HepG2 (cell line): ENCODE data around the gene SLC15A3. TPM values are rescaled to one million over a fixed set of nuclear protein-coding genes. Genes with fewer than 3 reads are reported as not detected.

ENCODE experiments used
- GATA4 ChIP-seq: sonication (generic); IDR thresholded peaks from 2 replicates; pipeline ENCODE4 v1.6.1; 2016; ENCODE audit warnings: antibody characterized with exemption, low read depth, borderline replicate concordance
- HES4 ChIP-seq: sonication (generic); formaldehyde crosslinking; IDR thresholded peaks from 2 replicates; pipeline ENCODE4 v1.9.0; 2021; ENCODE audit warnings: mild to moderate bottlenecking, missing genetic modification reagents, borderline replicate concordance
- HOXA5 ChIP-seq: sonication (generic); formaldehyde crosslinking; IDR thresholded peaks from 2 replicates; pipeline ENCODE4 v1.4.0; 2020; ENCODE audit warnings: missing genetic modification reagents
- KLF6 ChIP-seq: IDR thresholded peaks from 2 replicates; pipeline ENCODE4 v1.8.0; 2016; ENCODE audit warnings: missing biosample characterization, missing genetic modification reagents
- MTF1 ChIP-seq: sonication (generic); formaldehyde crosslinking; IDR thresholded peaks from 2 replicates; pipeline ENCODE4 v1.5.0; 2020; ENCODE audit warnings: missing genetic modification reagents
- REPIN1 ChIP-seq: sonication (generic); formaldehyde crosslinking; IDR thresholded peaks from 2 replicates; pipeline ENCODE4 v1.8.0; 2022; ENCODE audit warnings: missing genetic modification reagents, low read depth, mild to moderate bottlenecking, borderline replicate concordance
- SRY ChIP-seq: sonication (generic); formaldehyde crosslinking; IDR thresholded peaks from 2 replicates; pipeline ENCODE4 v1.8.0; 2022; ENCODE audit warnings: mild to moderate bottlenecking, missing genetic modification reagents
- TBX3 ChIP-seq: fragments of 450-650 bp; IDR thresholded peaks from 2 replicates; pipeline ENCODE4 v1.6.1; 2017; ENCODE audit warnings: antibody characterized with exemption, mild to moderate bottlenecking, inconsistent platforms, borderline replicate concordance
- YEATS2 ChIP-seq: sonication (generic); formaldehyde crosslinking; IDR thresholded peaks from 2 replicates; pipeline ENCODE4 v1.4.0; 2020; ENCODE audit warnings: missing genetic modification reagents, borderline replicate concordance
- ZBTB8A ChIP-seq: sonication (generic); formaldehyde crosslinking; IDR thresholded peaks from 2 replicates; pipeline ENCODE4 v1.4.0; 2020; ENCODE audit warnings: mild to moderate bottlenecking, low read depth, missing genetic modification reagents, borderline replicate concordance
- ZNF160 ChIP-seq: sonication (generic); formaldehyde crosslinking; IDR thresholded peaks from 2 replicates; pipeline ENCODE4 v1.8.0; 2022; ENCODE audit warnings: mild to moderate bottlenecking, inconsistent platforms, missing genetic modification reagents
- ZNF205 ChIP-seq: IDR thresholded peaks from 2 replicates; pipeline ENCODE4 v1.6.1; 2018; ENCODE audit warnings: missing biosample characterization, missing genetic modification reagents
- ZNF232 ChIP-seq: sonication (generic); formaldehyde crosslinking; IDR thresholded peaks from 2 replicates; pipeline ENCODE4 v1.4.0; 2020; ENCODE audit warnings: missing genetic modification reagents, borderline replicate concordance
- ZNF777 ChIP-seq: sonication (generic); formaldehyde crosslinking; IDR thresholded peaks from 2 replicates; pipeline ENCODE4 v1.4.0; 2020; ENCODE audit warnings: missing genetic modification reagents
- polyA plus RNA-seq, 8 experiments: library from polyadenylated mRNA; depleted of rRNA in 3 of 8; stranded (reverse) in 7 of 8; unstranded in 1 of 8; fragments of >200 nt; fragmentation: Illumina TruSeq in 4 of 8; extraction: Trizol in 4 of 8; gene quantifications; 2 replicates each; pipeline versions ENCODE4 v1.2.1 to v1.2.3, GENCODE V29; 2011 to 2016; ENCODE audit warnings: low read depth in 4 of 8, missing spikeins in 1 of 8, mixed read lengths in 1 of 8; ENCODE audit not compliant: insufficient read depth in 1 of 8
- total RNA-seq, 5 experiments: library from RNA; depleted of rRNA; stranded (reverse); fragments of >200 nt; fragmentation: Illumina TruSeq; extraction: Trizol; gene quantifications; 2 replicates each; pipeline ENCODE4 v1.2.3, GENCODE V29; 2016; ENCODE audit warnings: low read depth in 1 of 5
- TF ChIP-seq, protein P1 (sequence below): IDR thresholded peaks from 2 replicates; pipeline ENCODE4 v1.6.1; 2016; ENCODE audit warnings: missing compliant biosample characterization, missing genetic modification reagents, borderline replicate concordance
- TF ChIP-seq, protein P2 (sequence below): sonication (generic); formaldehyde crosslinking; conservative IDR thresholded peaks from 2 replicates; pipeline ENCODE4 v1.4.0; 2020; ENCODE audit warnings: missing genetic modification reagents
- TF ChIP-seq, protein P3 (sequence below): sonication (generic); formaldehyde crosslinking; conservative IDR thresholded peaks from 2 replicates; pipeline ENCODE4 v1.8.0; 2022; ENCODE audit warnings: missing genetic modification reagents
- TF ChIP-seq, protein P4 (sequence below): sonication (generic); formaldehyde crosslinking; IDR thresholded peaks from 2 replicates; pipeline ENCODE4 v1.5.0; 2020; ENCODE audit warnings: missing genetic modification reagents
- TF ChIP-seq, protein P5 (sequence below): sonication (generic); formaldehyde crosslinking; IDR thresholded peaks from 2 replicates; pipeline ENCODE4 v1.8.0; 2022; ENCODE audit warnings: missing genetic modification reagents, low read depth, mild to moderate bottlenecking, borderline replicate concordance

SLC15A3 gene
- total and polyA plus RNA-seq, 2 of the 13 experiments (the other 11 are each of a cell fraction or from before 2014, with no cell fraction given): 0.45 to 0.77 TPM

DNA sequence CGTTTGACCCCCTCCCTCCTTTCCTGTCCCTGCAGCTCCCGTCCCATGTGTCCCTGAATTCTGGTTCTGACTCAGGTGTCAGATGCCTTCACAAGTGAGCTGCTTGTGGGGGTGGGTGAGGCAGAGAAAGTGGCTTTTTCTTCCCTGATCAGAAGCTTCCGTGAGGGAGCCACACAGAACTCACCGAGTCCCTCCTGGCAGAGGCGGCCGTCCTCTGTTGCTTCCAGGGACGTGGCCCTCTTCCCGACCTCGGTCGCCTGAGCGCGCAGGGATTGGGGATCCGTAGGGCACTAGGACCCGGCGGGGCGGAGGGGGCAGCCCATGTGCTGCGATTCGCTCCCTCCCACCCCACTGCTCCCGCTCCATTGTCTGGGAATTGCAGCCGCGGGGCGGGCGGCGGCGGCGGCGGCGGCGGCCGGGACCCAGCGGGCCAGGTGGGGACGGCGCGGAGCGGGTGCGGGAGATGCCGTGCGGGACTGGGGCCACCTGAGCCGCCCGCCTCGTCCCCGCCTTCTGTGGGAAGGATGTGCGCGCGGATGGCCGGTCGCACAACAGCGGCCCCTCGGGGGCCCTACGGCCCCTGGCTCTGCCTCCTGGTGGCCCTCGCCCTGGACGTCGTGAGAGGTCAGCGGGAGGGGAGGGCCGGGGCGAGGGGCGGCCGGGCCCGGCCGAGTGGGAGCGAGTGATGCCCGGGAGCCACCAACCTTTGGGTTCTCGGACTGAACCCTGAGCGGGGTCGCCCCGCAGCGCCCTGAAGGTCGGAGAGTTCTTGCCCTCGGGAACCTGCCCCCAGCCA lies 27.7 kb downstream of the SLC15A3 start, which contains the start of gene TMEM132A (continued):
- TF ChIP-seq, protein P1, sequence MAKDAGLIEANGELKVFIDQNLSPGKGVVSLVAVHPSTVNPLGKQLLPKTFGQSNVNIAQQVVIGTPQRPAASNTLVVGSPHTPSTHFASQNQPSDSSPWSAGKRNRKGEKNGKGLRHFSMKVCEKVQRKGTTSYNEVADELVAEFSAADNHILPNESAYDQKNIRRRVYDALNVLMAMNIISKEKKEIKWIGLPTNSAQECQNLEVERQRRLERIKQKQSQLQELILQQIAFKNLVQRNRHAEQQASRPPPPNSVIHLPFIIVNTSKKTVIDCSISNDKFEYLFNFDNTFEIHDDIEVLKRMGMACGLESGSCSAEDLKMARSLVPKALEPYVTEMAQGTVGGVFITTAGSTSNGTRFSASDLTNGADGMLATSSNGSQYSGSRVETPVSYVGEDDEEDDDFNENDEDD (CRISPR knock-in tag): peak; percentile 89
- TF ChIP-seq ZNF232 (peak; percentile 24; the same call in 1 of the 2 replicates), ZNF205 (CRISPR knock-in tag) (no peak), REPIN1 (CRISPR knock-in tag) (peak; percentile 61; the same call in 1 of the 2 replicates), HOXA5 (CRISPR knock-in tag) (peak; percentile 70; the same call in 1 of the 2 replicates), GATA4 (no peak), KLF6 (CRISPR knock-in tag) (no peak), ZNF777 (peak; percentile 78), ZNF160 (CRISPR knock-in tag) (no peak), MTF1 (CRISPR knock-in tag) (no peak), TBX3 (no peak), ZBTB8A (no peak), YEATS2 (peak; percentile 71), HES4 (CRISPR knock-in tag) (no peak), SRY (CRISPR knock-in tag) (0 out of 2 replicates have a peak, but pooled peaks have one; percentile 31)
- TF ChIP-seq, protein P2, sequence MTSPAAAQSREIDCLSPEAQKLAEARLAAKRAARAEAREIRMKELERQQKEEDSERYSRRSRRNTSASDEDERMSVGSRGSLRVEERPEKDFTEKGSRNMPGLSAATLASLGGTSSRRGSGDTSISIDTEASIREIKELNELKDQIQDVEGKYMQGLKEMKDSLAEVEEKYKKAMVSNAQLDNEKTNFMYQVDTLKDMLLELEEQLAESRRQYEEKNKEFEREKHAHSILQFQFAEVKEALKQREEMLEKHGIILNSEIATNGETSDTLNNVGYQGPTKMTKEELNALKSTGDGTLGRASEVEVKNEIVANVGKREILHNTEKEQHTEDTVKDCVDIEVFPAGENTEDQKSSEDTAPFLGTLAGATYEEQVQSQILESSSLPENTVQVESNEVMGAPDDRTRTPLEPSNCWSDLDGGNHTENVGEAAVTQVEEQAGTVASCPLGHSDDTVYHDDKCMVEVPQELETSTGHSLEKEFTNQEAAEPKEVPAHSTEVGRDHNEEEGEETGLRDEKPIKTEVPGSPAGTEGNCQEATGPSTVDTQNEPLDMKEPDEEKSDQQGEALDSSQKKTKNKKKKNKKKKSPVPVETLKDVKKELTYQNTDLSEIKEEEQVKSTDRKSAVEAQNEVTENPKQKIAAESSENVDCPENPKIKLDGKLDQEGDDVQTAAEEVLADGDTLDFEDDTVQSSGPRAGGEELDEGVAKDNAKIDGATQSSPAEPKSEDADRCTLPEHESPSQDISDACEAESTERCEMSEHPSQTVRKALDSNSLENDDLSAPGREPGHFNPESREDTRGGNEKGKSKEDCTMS (CRISPR knock-in tag): no peak
- TF ChIP-seq, protein P3, sequence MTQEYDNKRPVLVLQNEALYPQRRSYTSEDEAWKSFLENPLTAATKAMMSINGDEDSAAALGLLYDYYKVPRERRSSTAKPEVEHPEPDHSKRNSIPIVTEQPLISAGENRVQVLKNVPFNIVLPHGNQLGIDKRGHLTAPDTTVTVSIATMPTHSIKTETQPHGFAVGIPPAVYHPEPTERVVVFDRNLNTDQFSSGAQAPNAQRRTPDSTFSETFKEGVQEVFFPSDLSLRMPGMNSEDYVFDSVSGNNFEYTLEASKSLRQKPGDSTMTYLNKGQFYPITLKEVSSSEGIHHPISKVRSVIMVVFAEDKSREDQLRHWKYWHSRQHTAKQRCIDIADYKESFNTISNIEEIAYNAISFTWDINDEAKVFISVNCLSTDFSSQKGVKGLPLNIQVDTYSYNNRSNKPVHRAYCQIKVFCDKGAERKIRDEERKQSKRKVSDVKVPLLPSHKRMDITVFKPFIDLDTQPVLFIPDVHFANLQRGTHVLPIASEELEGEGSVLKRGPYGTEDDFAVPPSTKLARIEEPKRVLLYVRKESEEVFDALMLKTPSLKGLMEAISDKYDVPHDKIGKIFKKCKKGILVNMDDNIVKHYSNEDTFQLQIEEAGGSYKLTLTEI (CRISPR knock-in tag): no peak
- TF ChIP-seq, protein P4, sequence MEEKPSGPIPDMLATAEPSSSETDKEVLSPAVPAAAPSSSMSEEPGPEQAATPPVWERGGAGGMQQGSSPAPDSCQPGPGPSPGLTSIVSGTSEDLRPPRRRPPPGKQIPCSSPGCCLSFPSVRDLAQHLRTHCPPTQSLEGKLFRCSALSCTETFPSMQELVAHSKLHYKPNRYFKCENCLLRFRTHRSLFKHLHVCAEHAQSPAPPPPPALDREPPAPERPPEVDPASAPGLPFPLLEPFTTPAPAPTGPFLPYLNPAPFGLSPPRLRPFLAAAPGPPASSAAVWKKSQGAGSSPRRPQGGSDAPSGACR (CRISPR knock-in tag): 0 out of 2 replicates have a peak, but pooled peaks have one; percentile 38
- TF ChIP-seq, protein P5, sequence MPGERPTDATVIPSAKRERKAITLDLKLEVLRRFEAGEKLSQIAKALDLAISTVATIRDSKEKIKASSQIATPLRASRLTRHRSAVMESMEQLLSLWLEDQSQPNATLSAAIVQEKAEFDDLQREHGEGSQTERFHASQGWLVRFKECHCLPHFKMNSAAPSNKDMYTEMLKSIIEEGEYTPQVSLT (CRISPR knock-in tag): no peak
